ENCODE data around the gene MEF2C. TPM values are rescaled to one million over a fixed set of nuclear protein-coding genes. Genes with fewer than 3 reads are reported as not detected.

Gene MEF2C
- total and polyA plus RNA-seq, 4 donors = 2.8 to 15.9 (median 10.1) TPM

DNA sequence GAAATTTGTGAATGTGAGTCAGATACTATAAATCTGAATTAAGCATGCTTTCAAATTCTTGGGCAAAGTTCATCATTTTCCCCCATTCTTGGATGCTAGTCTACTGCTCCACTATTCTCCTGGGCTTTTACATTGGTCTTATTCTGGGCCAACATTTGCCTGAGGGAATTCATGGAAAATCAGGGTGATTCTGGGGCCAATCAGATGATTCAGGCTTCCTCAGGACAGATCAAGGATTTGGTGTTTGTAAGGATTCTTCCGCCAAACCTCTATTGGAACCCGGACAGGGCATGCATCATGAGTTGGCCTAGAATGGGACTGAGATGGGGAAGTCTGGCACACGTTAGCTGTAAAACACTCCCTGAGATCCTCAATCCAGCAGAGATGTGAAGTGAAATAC is 113.8 kb downstream of the MEF2C start:
- Histone ChIP-seq H3K36me3 (ENCODE audit: control insufficient read depth in 4 of 4, insufficient read depth in 3 of 4, low read depth in 1 of 4, low read length in 3 of 4) (no peaks in the 10 kb centered on the region), H3K9me3 (ENCODE audit: control insufficient read depth in 4 of 4, low read length in 3 of 4) (no peaks in the 10 kb centered on the region), H3K4me3 (ENCODE audit: low read depth in 1 of 3, low read length in 3 of 3) (no peak overlapping the region), H3K27ac (ENCODE audit: low read depth in 1 of 2, low read length in 2 of 2) (no peak overlapping the region), H3K9ac (ENCODE audit: low read depth in 1 of 2, low read length in 2 of 2) (no peak overlapping the region), H3K27me3 (ENCODE audit: control insufficient read depth in 4 of 4, insufficient read depth in 4 of 4, low read length in 3 of 4) (no peaks in the 10 kb centered on the region), H3K4me1 (ENCODE audit: control insufficient read depth in 4 of 4, insufficient read depth in 4 of 4, low read length in 3 of 4) (no peaks in the 10 kb centered on the region)
- no peak for DNase-seq (ENCODE audit: low spot score)
- TF ChIP-seq SP1 (IDR thresholded peaks at IDR 0.05) (no peak), HNF4A (conservative IDR thresholded peaks at IDR 0.05) (no peak), RXRA (IDR thresholded peaks at IDR 0.05) (no peak), FOXA1 (IDR thresholded peaks at IDR 0.05) (no peak), ZBTB33 (IDR thresholded peaks at IDR 0.05) (no peak), TAF1 (conservative IDR thresholded peaks at IDR 0.05) (no peak), YY1 (IDR thresholded peaks at IDR 0.05) (no peak), JUND (IDR thresholded peaks at IDR 0.05) (no peak)
- 80% methylated on average over 3 of the region's 3 CpGs for WGBS

GRCh38 chr5:88768411-88768810 is 114.6 kb downstream of the MEF2C start:
- Histone ChIP-seq H3K27me3 (ENCODE audit: control insufficient read depth in 4 of 4, insufficient read depth in 4 of 4, low read length in 3 of 4) (no peaks in the 10 kb centered on the region), H3K9me3 (ENCODE audit: control insufficient read depth in 4 of 4, low read length in 3 of 4) (no peaks in the 10 kb centered on the region), H3K4me1 (ENCODE audit: control insufficient read depth in 4 of 4, insufficient read depth in 4 of 4, low read length in 3 of 4) (no peaks in the 10 kb centered on the region), H3K4me3 (ENCODE audit: low read depth in 1 of 3, low read length in 3 of 3) (no peak overlapping the region), H3K36me3 (ENCODE audit: control insufficient read depth in 4 of 4, insufficient read depth in 3 of 4, low read depth in 1 of 4, low read length in 3 of 4) (no peaks in the 10 kb centered on the region), H3K27ac (ENCODE audit: low read depth in 1 of 2, low read length in 2 of 2) (no peak overlapping the region), H3K9ac (ENCODE audit: low read depth in 1 of 2, low read length in 2 of 2) (no peak overlapping the region)
- DNase-seq (ENCODE audit: low spot score) = no peak
- TF ChIP-seq FOXA2 (IDR thresholded peaks at IDR 0.05) = no peak
- TF ChIP-seq HNF4G (IDR thresholded peaks at IDR 0.05) = no peak
- no peak for TF ChIP-seq ZBTB33 (IDR thresholded peaks at IDR 0.05)
- TF ChIP-seq RXRA (IDR thresholded peaks at IDR 0.05) = no peak
- no peak for TF ChIP-seq NR2F2 (IDR thresholded peaks at IDR 0.05)
- no peak for TF ChIP-seq CTCF (IDR thresholded peaks at IDR 0.05; ENCODE audit: low read depth, low read length, missing input control)
- no peak for TF ChIP-seq HNF4A (conservative IDR thresholded peaks at IDR 0.05)
- TF ChIP-seq, protein P1, sequence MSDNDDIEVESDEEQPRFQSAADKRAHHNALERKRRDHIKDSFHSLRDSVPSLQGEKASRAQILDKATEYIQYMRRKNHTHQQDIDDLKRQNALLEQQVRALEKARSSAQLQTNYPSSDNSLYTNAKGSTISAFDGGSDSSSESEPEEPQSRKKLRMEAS (IDR thresholded peaks at IDR 0.05) = no peak
- TF ChIP-seq, protein P2, sequence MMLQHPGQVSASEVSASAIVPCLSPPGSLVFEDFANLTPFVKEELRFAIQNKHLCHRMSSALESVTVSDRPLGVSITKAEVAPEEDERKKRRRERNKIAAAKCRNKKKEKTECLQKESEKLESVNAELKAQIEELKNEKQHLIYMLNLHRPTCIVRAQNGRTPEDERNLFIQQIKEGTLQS (IDR thresholded peaks at IDR 0.05) = no peak
- no peak for TF ChIP-seq GABPA (IDR thresholded peaks at IDR 0.05 in 1 of 2, conservative IDR thresholded peaks at IDR 0.05 in 1 of 2)
- no peak for TF ChIP-seq YY1 (IDR thresholded peaks at IDR 0.05)
- TF ChIP-seq RAD21 (IDR thresholded peaks at IDR 0.05) = no peak
- WGBS = 88% methylated on average over 3 of the region's 3 CpGs
